HepG2 (cell line): ENCODE measurements around the gene HLF. TPM values are rescaled to one million over a fixed set of nuclear protein-coding genes. Genes with fewer than 3 reads are reported as not detected.

ENCODE experiments used
- AFF4 ChIP-seq: sonication (generic); formaldehyde crosslinking; IDR thresholded peaks from 2 replicates; pipeline ENCODE4 v1.4.0; 2020; ENCODE audit warnings: missing genetic modification reagents
- AHDC1 ChIP-seq: sonication (generic); formaldehyde crosslinking; IDR thresholded peaks from 2 replicates; pipeline ENCODE4 v1.5.1; 2020; ENCODE audit warnings: mild to moderate bottlenecking, missing genetic modification reagents, borderline replicate concordance
- FOSL2 ChIP-seq: sonication (generic); formaldehyde crosslinking; IDR thresholded peaks from 2 replicates; pipeline ENCODE4 v1.4.0; 2020; ENCODE audit warnings: missing genetic modification reagents
- FOXC1 ChIP-seq: sonication (generic); formaldehyde crosslinking; IDR thresholded peaks from 2 replicates; pipeline ENCODE4 v1.8.0; 2022; ENCODE audit warnings: mild to moderate bottlenecking, missing genetic modification reagents, borderline replicate concordance
- FOXJ3 ChIP-seq: sonication (generic); formaldehyde crosslinking; IDR thresholded peaks from 2 replicates; pipeline ENCODE4 v1.4.0; 2020; ENCODE audit warnings: missing genetic modification reagents, mild to moderate bottlenecking, borderline replicate concordance
- FOXM1 ChIP-seq: sonication (generic); formaldehyde crosslinking; IDR thresholded peaks from 2 replicates; pipeline ENCODE4 v1.5.0; 2020; ENCODE audit warnings: missing genetic modification reagents
- HMGXB4 ChIP-seq, 2 experiments: sonication (generic) in 1 of 2; formaldehyde crosslinking in 1 of 2; IDR thresholded peaks; 2 replicates each; pipeline versions ENCODE4 v1.4.0 to v1.6.1; 2018 to 2020; ENCODE audit warnings: missing genetic modification reagents in 2 of 2, borderline replicate concordance in 1 of 2, low read depth in 1 of 2, mild to moderate bottlenecking in 1 of 2, missing biosample characterization in 1 of 2
- PITX1 ChIP-seq: sonication (generic); formaldehyde crosslinking; IDR thresholded peaks from 2 replicates; pipeline ENCODE4 v1.5.1; 2020; ENCODE audit warnings: mild to moderate bottlenecking, missing genetic modification reagents
- RFX3 ChIP-seq: IDR thresholded peaks from 2 replicates; pipeline ENCODE4 v1.6.1; 2016; ENCODE audit warnings: missing biosample characterization, missing genetic modification reagents
- SRY ChIP-seq: sonication (generic); formaldehyde crosslinking; IDR thresholded peaks from 2 replicates; pipeline ENCODE4 v1.8.0; 2022; ENCODE audit warnings: mild to moderate bottlenecking, missing genetic modification reagents
- UBTF ChIP-seq: sonication (generic); formaldehyde crosslinking; IDR thresholded peaks from 2 replicates; pipeline ENCODE4 v1.4.0; 2020; ENCODE audit warnings: mild to moderate bottlenecking, missing genetic modification reagents
- ZBTB21 ChIP-seq: sonication (generic); formaldehyde crosslinking; IDR thresholded peaks from 2 replicates; pipeline ENCODE4 v1.4.0; 2020; ENCODE audit warnings: missing genetic modification reagents
- ZNF737 ChIP-seq: sonication (generic); formaldehyde crosslinking; IDR thresholded peaks from 2 replicates; pipeline ENCODE4 v1.5.0; 2020; ENCODE audit warnings: missing genetic modification reagents, mild to moderate bottlenecking, borderline replicate concordance
- ZNF780A ChIP-seq: sonication (generic); formaldehyde crosslinking; IDR thresholded peaks from 2 replicates; pipeline ENCODE4 v1.8.0; 2022; ENCODE audit warnings: mild to moderate bottlenecking, missing genetic modification reagents, moderate library complexity
- polyA plus RNA-seq, 8 experiments: library from polyadenylated mRNA; depleted of rRNA in 3 of 8; stranded (reverse) in 7 of 8; unstranded in 1 of 8; fragments of >200 nt; fragmentation: Illumina TruSeq in 4 of 8; extraction: Trizol in 4 of 8; gene quantifications; 2 replicates each; pipeline versions ENCODE4 v1.2.1 to v1.2.3, GENCODE V29; 2011 to 2016; ENCODE audit warnings: low read depth in 4 of 8, missing spikeins in 1 of 8, mixed read lengths in 1 of 8; ENCODE audit not compliant: insufficient read depth in 1 of 8
- total RNA-seq, 5 experiments: library from RNA; depleted of rRNA; stranded (reverse); fragments of >200 nt; fragmentation: Illumina TruSeq; extraction: Trizol; gene quantifications; 2 replicates each; pipeline ENCODE4 v1.2.3, GENCODE V29; 2016; ENCODE audit warnings: low read depth in 1 of 5

Gene HLF
- total and polyA plus RNA-seq, 2 of the 13 experiments (the other 11 are each of a cell fraction or from before 2014, with no cell fraction given): 202 to 346 TPM

GRCh38 chr17:55271958-55272710 lies 7.4 kb downstream of the HLF start (continued):
- TF ChIP-seq FOXC1 (CRISPR knock-in tag): peak; percentile 21; the same call in 1 of the 2 replicates
- peak; percentile 63; the same call in 1 of the 2 replicates for TF ChIP-seq FOXJ3 (CRISPR knock-in tag)
- no peak for TF ChIP-seq ZNF737 (CRISPR knock-in tag)
- 0 out of 2 replicates have a peak, but pooled peaks have one; percentile 11 for TF ChIP-seq PITX1 (CRISPR knock-in tag)
- TF ChIP-seq FOXM1 (CRISPR knock-in tag): no peak
- no peak for TF ChIP-seq ZNF780A (CRISPR knock-in tag)
- no peak for TF ChIP-seq RFX3
- peak in 1 of 2 experiments; percentile 12; a peak in 1 of 4 replicates for TF ChIP-seq HMGXB4 (CRISPR knock-in tag; IDR thresholded peaks at IDR 0.05; ENCODE audit: borderline replicate concordance in 1 of 2, low read depth in 1 of 2)
- TF ChIP-seq SRY (CRISPR knock-in tag): no peak
- TF ChIP-seq UBTF (CRISPR knock-in tag): peak; percentile 29; the same call in 1 of the 2 replicates
- peak; percentile 89; the same call in 1 of the 2 replicates for TF ChIP-seq AFF4 (CRISPR knock-in tag)
- peak; percentile 25; the same call in 1 of the 2 replicates for TF ChIP-seq AHDC1 (CRISPR knock-in tag)
- TF ChIP-seq FOSL2: 0 out of 2 replicates have a peak, but pooled peaks have one; percentile 6
- TF ChIP-seq ZBTB21 (CRISPR knock-in tag): 0 out of 2 replicates have a peak, but pooled peaks have one; percentile 19
